ENCODE measurements around the gene CDKN2B. TPM values are rescaled to one million over a fixed set of nuclear protein-coding genes. Genes with fewer than 3 reads are reported as not detected.
A peak's percentile ranks its signal among the peaks of the same experiment; 100 is the strongest.

CDKN2B gene
- total and polyA plus RNA-seq, 2 experiments from 2014 or later: 0.21 to 1.8 TPM

- TF ChIP-seq CTCF (IDR thresholded peaks at IDR 0.05; ENCODE audit: low read depth, low read length): no peak
Observed at GRCh38 chr9:22035591-22036011, 26.5 kb upstream of the CDKN2B start.

GRCh38 chr9:22033012-22033630 lies 24.0 kb upstream of the CDKN2B start:
- Histone ChIP-seq H3K9me3 (ENCODE audit: low read depth) (no peaks in the 10 kb centered on the region), H3K36me3 (no peaks in the 10 kb centered on the region), H3K4me1 (ENCODE audit: low read depth) (no peaks in the 10 kb centered on the region), H3K27ac (no peak overlapping the region), H3K27me3 (no peaks in the 10 kb centered on the region), H3K4me3 (no peak overlapping the region)
- no peak for TF ChIP-seq CTCF (IDR thresholded peaks at IDR 0.05; ENCODE audit: low read depth, low read length)
- DNase-seq (ENCODE audit: low read depth in 1 of 2, low spot score in 1 of 2): no peak

More at GRCh38 chr9:22035591-22036011, 26.5 kb upstream of the CDKN2B start:
- Histone ChIP-seq H3K27me3 (no peaks in the 10 kb centered on the region), H3K9me3 (ENCODE audit: low read depth) (no peaks in the 10 kb centered on the region), H3K4me1 (ENCODE audit: low read depth) (no peaks in the 10 kb centered on the region), H3K27ac (no peak overlapping the region), H3K4me3 (no peak overlapping the region), H3K36me3 (no peaks in the 10 kb centered on the region)
- DNase-seq (ENCODE audit: low read depth in 1 of 2, low spot score in 1 of 2): no peak

DNA sequence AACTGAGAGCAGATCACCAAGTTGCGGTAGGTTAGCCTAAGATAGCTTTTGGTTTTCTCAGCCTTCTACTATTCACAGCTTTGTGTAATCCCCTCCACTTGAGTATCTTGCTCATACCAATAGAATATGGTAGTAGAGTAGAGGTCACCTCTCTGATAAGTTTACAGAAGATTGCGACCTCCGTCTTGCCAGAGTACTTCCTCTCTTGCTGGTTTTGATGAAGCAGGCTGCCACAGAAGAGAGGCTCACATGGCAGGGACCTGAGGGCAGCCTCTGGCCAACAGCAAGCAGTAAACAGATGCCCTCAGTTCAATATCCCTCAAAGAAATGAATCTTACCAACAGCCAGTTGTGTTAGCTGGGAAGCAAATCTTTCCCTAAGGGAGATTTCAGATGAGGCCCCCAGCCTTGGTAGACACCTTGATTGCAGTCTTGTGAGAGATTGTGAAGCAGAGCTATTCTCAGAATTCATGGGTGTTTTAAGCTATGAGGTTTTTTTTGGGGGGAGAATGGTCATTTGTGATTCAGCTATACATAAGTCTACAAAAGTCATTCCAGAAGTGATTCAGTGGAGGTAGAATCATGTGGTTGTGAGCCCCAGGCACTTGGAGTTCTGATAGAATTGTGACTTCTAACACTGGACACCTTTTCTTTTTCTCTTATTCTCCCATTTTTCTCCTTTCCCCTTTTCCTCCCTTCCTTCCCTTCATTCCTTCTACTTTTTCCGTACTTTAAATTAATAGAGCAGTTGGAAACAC lies 22.7 kb upstream of the CDKN2B start:
- no peak for DNase-seq (ENCODE audit: low read depth in 1 of 2, low spot score in 1 of 2)
- Histone ChIP-seq H3K27ac (no peak overlapping the region), H3K36me3 (no peaks in the 10 kb centered on the region), H3K9me3 (ENCODE audit: low read depth) (no peaks in the 10 kb centered on the region), H3K27me3 (no peaks in the 10 kb centered on the region), H3K4me1 (ENCODE audit: low read depth) (no peaks in the 10 kb centered on the region), H3K4me3 (no peak overlapping the region)
- no peak for TF ChIP-seq CTCF (IDR thresholded peaks at IDR 0.05; ENCODE audit: low read depth, low read length)

DNA sequence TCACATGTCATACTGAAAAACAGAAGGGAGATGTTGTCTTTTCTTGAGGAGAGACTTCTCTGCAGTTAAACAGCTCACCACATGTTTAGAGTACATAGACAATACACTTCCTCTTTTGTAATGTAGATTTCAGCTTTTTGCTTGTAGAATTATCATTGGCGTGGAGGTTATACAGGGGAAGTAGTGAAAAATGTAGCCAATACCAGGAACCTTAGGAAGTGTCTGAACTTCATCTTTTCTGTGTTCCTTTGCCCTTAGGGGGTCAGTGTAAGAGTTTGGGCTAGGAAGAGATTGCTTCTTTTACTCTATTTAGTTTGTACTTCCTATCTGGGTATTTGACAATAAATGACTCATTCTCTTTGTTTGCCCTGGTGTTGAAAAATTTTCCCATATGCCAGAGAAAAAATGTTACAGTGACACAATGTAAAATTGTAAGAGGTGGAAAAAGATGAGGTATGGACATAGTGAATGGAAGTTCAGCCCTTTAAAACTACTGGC lies 21.0 kb upstream of the CDKN2B start:
- H3K4me1 ChIP-seq (ENCODE audit: low read depth): no peaks in the 10 kb centered on the region
- no peaks in the 10 kb centered on the region for H3K27me3 ChIP-seq
- H3K36me3 ChIP-seq: no peaks in the 10 kb centered on the region
- H3K27ac ChIP-seq: no peak overlapping the region
- peak; percentile 12 for TF ChIP-seq CTCF (IDR thresholded peaks at IDR 0.05; ENCODE audit: low read depth, low read length)
- peak in 1 of 2 donors; percentile 84 for DNase-seq (ENCODE audit: low read depth in 1 of 2, low spot score in 1 of 2)
- H3K9me3 ChIP-seq (ENCODE audit: low read depth): no peaks in the 10 kb centered on the region
- H3K4me3 ChIP-seq: no peak overlapping the region

- no peak for DNase-seq (ENCODE audit: low read depth in 1 of 2, low spot score in 1 of 2)
- Histone ChIP-seq H3K36me3 (no peaks in the 10 kb centered on the region), H3K27ac (no peak overlapping the region), H3K4me3 (no peak overlapping the region), H3K4me1 (ENCODE audit: low read depth) (no peaks in the 10 kb centered on the region), H3K9me3 (ENCODE audit: low read depth) (no peaks in the 10 kb centered on the region), H3K27me3 (no peaks in the 10 kb centered on the region)
- no peak for TF ChIP-seq CTCF (IDR thresholded peaks at IDR 0.05; ENCODE audit: low read depth, low read length)
Observed at GRCh38 chr9:22029231-22029630, 20.1 kb upstream of the CDKN2B start.

Measured in cardiac muscle cell (in vitro differentiated cells and primary cell).